Keratinocyte (primary cell): Measurements from ENCODE around the gene ZNF440. TPM values are rescaled to one million over a fixed set of nuclear protein-coding genes. Genes with fewer than 3 reads are reported as not detected.

Source experiments
- DNase-seq: peaks from one replicate; pipeline ENCODE4 v3.0.0-alpha.2; 2011; ENCODE audit warnings: low read depth, missing footprints, low spot score
- FAIRE-seq: peaks from 2 replicates; lab custom pipeline; 2011; peaks lifted over from hg19 to GRCh38; lab: Jason Lieb, UNC
- H2AFZ ChIP-seq: 2 replicates; pipeline ENCODE4 v1.6.0; 2012; ENCODE audit warnings: low read length, control low read depth, inconsistent platforms; ENCODE audit not compliant: control insufficient read depth
- H3K27ac ChIP-seq: 2 replicates; pipeline ENCODE4 v1.5.1; 2011; ENCODE audit warnings: low read length; ENCODE audit not compliant: control insufficient read depth, insufficient read depth
- H3K27me3 ChIP-seq: 3 replicates; pipeline ENCODE4 v1.6.0; 2011; ENCODE audit warnings: low read length; ENCODE audit not compliant: control insufficient read depth, insufficient read depth; ENCODE audit errors: extremely low read depth
- H3K36me3 ChIP-seq, 2 experiments: 2 replicates in 1 of 2; 3 replicates in 1 of 2; pipeline ENCODE4 v1.5.1; 2011; ENCODE audit warnings: low read length in 2 of 2, mild to moderate bottlenecking in 1 of 2; ENCODE audit not compliant: control insufficient read depth in 2 of 2, insufficient read depth in 2 of 2; ENCODE audit errors: extremely low read depth in 1 of 2
- H3K4me1 ChIP-seq: 3 replicates; pipeline ENCODE4 v1.5.1; 2011; ENCODE audit warnings: low read length; ENCODE audit not compliant: control insufficient read depth, insufficient read depth; ENCODE audit errors: extremely low read depth
- H3K4me2 ChIP-seq: 3 replicates; pipeline ENCODE4 v1.6.0; 2011; ENCODE audit warnings: low read depth, low read length; ENCODE audit not compliant: control insufficient read depth, insufficient read depth; ENCODE audit errors: extremely low read depth
- H3K4me3 ChIP-seq, 3 experiments: fragments of 200-600 bp in 1 of 3; sonication (generic) in 1 of 3; 2 replicates in 2 of 3; 3 replicates in 1 of 3; pipeline ENCODE4 v1.5.1; 2011 to 2016; ENCODE audit warnings: low read length in 3 of 3, mild to moderate bottlenecking in 3 of 3, control low read depth in 2 of 3, inconsistent platforms in 1 of 3, low read depth in 1 of 3, mixed read lengths in 1 of 3, mixed run types in 1 of 3, moderate library complexity in 1 of 3; ENCODE audit not compliant: control insufficient read depth in 2 of 3, insufficient read depth in 2 of 3; ENCODE audit errors: extremely low read depth in 1 of 3
- H3K79me2 ChIP-seq: 2 replicates; pipeline ENCODE4 v1.6.0; 2012; ENCODE audit warnings: low read length; ENCODE audit not compliant: control insufficient read depth, insufficient read depth
- H3K9ac ChIP-seq: 3 replicates; pipeline ENCODE4 v1.6.0; 2011; ENCODE audit warnings: low read length; ENCODE audit not compliant: control insufficient read depth, insufficient read depth; ENCODE audit errors: extremely low read depth
- H3K9me1 ChIP-seq: 3 replicates; pipeline ENCODE4 v1.6.0; 2011; ENCODE audit warnings: low read length; ENCODE audit not compliant: control insufficient read depth, insufficient read depth; ENCODE audit errors: extremely low read depth
- H3K9me3 ChIP-seq: 2 replicates; pipeline ENCODE4 v1.5.1; 2012; ENCODE audit warnings: low read depth, low read length; ENCODE audit not compliant: control insufficient read depth
- H4K20me1 ChIP-seq: 3 replicates; pipeline ENCODE4 v1.6.0; 2011; ENCODE audit warnings: low read length; ENCODE audit not compliant: control insufficient read depth, insufficient read depth; ENCODE audit errors: extremely low read depth
- EZH2 ChIP-seq: IDR thresholded peaks from one replicate; pipeline ENCODE4 v1.6.1; 2012; ENCODE audit warnings: inconsistent platforms, mild to moderate bottlenecking, low read length, moderate library complexity
- dilution Hi-C: fragments of 300-500 bp; cut with MboI; formaldehyde crosslinking; loops from one replicate; pipeline ENCODE4 v1.7.0; 2020; ENCODE audit warnings: low sequenced_read_pairs; ENCODE audit not compliant: extremely low pct_ligation_motif_present
- polyA minus RNA-seq, 3 experiments: library from RNA; depleted of rRNA, polyadenylated mRNA; stranded (reverse); fragments of >200 nt; gene quantifications; 1 replicate in 1 of 3; 2 replicates in 1 of 3; 3 replicates in 1 of 3; pipeline ENCODE4 v1.2.3, GENCODE V29; 2011
- polyA plus RNA-seq, 5 experiments: library from polyadenylated mRNA; depleted of rRNA in 3 of 5; stranded (reverse) in 3 of 5; stranded (forward) in 1 of 5; unstranded in 1 of 5; fragments of >200 nt; gene quantifications; 1 replicate in 1 of 5; 2 replicates in 3 of 5; 3 replicates in 1 of 5; pipeline versions ENCODE4 v1.2.1 to v1.2.3, GENCODE V29; 2011 to 2012; ENCODE audit warnings: missing spikeins in 2 of 5, low read depth in 1 of 5, low replicate concordance in 1 of 5
- TF ChIP-seq, protein P1 (sequence below), 3 experiments: IDR thresholded peaks in 1 of 3; conservative IDR thresholded peaks in 1 of 3; optimal IDR thresholded peaks in 1 of 3; 2 replicates in 2 of 3; 3 replicates in 1 of 3; pipeline versions ENCODE3 to v1.5.1; 2011; ENCODE audit warnings: low read length in 3 of 3, mild to moderate bottlenecking in 3 of 3, moderate library complexity in 2 of 3, control low read depth in 1 of 3, inconsistent platforms in 1 of 3; ENCODE audit not compliant: insufficient read depth in 2 of 3; ENCODE audit errors: extremely low read depth in 1 of 3

ZNF440 gene
- 4.7 to 10.7 TPM (median 6.6 TPM) in 3 replicates for polyA plus RNA-seq
- 3.3 TPM for polyA plus RNA-seq (2011; ENCODE audit: low read depth)
- polyA plus RNA-seq (2011; cell fraction: cytosol; rRNA removed), result 1.4 and 2.8 TPM in 2 replicates
- 15.3 and 16.1 TPM in 2 replicates for polyA plus RNA-seq (2011; cell fraction: nucleus; rRNA removed)
- 4.3 and 5.2 TPM in 2 replicates for polyA plus RNA-seq (2012; ENCODE audit: low replicate concordance)
- polyA minus RNA-seq, result 4.0 to 14.8 TPM (median 7.4 TPM) in 3 replicates
- polyA minus RNA-seq (2011; cell fraction: cytosol; rRNA and poly(A)+ RNA removed), result 17.5 TPM
- 11.0 and 22.3 TPM in 2 replicates for polyA minus RNA-seq (2011; cell fraction: nucleus; rRNA and poly(A)+ RNA removed)

DNA sequence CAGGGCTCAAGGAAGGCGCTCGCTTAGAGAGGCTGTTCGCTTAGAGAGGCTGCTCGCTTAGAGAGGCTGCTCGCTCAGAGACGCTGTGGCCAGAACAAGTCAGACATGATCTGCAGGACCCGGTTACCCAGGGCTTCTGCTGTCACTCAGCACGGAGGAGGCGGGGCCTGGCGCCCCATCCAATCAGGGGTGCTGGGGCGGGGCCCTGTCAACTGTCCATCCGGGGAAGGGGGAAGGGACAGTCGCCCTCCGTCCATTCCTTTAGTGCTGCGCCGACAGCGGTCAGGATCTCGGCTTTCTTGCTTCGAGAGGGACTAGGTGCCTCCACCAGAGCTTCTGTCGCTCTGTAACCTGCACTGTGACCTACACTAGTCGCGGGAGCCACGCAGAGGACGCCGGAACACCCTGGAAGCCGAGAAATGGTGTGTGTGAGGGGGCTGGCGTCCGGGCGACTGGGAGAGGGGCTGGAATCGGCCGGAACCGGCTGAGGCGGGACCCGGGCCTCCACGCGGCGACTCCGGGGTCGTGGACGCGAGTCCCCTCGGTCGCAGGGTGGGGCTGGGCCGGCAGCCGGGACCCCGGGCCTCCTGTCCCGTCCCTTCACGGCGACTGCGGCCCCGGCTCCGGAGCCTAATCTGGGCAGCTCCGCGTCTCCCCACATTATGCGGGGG lies at the start of gene ZNF440:
ZNF440 (plus strand) TSS at position 245 of the 671 bp plus-strand sequence; CDS start at position 420, 175 bp downstream.
- peak within 1 kb of the TSS; percentile 96 for H3K9ac ChIP-seq
- no peaks in the 10 kb centered on the region for H4K20me1 ChIP-seq
- H3K4me2 ChIP-seq, result peak within 1 kb of the TSS; percentile 90
- peaks cover 27% of the 10 kb centered on the region for H3K79me2 ChIP-seq
- no peaks in the 10 kb centered on the region for H3K27me3 ChIP-seq
- FAIRE-seq, result no peak
- peak within 1 kb of the TSS; percentile 91 to 98 (median 92) for H3K4me3 ChIP-seq
- no peaks in the 10 kb centered on the region for H3K9me3 ChIP-seq
- H3K27ac ChIP-seq, result peak within 1 kb of the TSS; percentile 93
- peaks cover 5% of the 10 kb centered on the region for H3K4me1 ChIP-seq
- H2AFZ ChIP-seq, result peak within 1 kb of the TSS; percentile 99
- no peaks in the 10 kb centered on the region for H3K9me1 ChIP-seq
- TF ChIP-seq EZH2, result no peak
- TF ChIP-seq, protein P1, sequence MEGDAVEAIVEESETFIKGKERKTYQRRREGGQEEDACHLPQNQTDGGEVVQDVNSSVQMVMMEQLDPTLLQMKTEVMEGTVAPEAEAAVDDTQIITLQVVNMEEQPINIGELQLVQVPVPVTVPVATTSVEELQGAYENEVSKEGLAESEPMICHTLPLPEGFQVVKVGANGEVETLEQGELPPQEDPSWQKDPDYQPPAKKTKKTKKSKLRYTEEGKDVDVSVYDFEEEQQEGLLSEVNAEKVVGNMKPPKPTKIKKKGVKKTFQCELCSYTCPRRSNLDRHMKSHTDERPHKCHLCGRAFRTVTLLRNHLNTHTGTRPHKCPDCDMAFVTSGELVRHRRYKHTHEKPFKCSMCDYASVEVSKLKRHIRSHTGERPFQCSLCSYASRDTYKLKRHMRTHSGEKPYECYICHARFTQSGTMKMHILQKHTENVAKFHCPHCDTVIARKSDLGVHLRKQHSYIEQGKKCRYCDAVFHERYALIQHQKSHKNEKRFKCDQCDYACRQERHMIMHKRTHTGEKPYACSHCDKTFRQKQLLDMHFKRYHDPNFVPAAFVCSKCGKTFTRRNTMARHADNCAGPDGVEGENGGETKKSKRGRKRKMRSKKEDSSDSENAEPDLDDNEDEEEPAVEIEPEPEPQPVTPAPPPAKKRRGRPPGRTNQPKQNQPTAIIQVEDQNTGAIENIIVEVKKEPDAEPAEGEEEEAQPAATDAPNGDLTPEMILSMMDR (optimal IDR thresholded peaks at IDR 0.05 in 1 of 3, IDR thresholded peaks at IDR 0.05 in 1 of 3, conservative IDR thresholded peaks at IDR 0.05 in 1 of 3; ENCODE audit: extremely low read depth in 1 of 3, insufficient read depth in 2 of 3, low read length in 3 of 3), result no peak
- H3K36me3 ChIP-seq, result no peaks in the 10 kb centered on the region
- dilution Hi-C loops, result no loop called here
- peak; percentile 69 for DNase-seq

DNA sequence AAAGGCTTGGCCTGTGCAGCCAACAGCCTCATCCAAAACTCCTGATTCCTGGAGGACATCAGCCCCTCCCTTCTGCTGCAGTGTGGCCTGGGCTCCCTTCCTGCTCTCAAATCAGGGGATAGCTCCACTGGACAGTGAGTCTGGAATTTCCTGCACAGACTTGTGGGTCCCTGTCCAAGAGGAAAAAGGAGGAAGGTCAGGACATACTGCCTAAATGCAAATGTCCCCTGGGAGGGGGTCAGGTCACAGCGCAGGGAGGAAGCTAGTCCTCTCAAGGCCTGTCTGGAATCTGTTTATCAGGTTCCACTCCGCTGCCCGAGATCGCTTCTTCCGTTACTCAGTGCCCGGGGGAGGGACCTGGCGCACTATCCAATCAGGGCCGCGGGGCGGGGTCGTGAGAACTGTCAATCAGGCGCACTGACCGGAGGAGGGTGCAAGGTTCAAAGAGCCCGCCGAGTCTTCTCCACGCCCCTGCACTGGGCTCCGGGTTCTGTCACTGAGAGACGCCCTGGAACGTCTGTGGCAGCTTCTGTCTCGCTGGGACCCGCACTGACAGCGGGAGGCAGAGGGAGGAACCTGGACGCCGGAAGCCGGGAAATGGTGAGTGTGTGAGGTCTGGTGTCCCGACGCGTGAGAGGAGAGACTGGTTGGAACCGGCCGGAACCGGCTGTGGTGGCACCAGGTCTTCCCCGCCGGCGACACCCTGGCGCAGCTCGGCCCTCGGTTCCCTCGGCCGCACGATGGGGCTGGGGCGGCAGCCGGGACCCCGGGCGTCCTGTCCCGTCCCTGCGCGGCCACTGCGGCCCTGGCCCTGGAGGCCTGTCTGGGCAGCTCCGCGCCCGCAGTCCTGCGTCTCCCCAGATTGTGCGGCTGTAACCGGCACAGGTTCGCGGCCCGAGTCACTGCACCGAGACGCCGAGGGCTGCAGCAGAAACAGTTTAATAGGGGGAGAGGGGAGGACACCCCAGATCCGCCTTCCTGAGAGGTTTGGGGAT lies 47.2 kb upstream of the ZNF440 start, which contains the start of gene ZNF441:
ZNF441 (plus strand) TSS at position 404 of the 995 bp plus-strand sequence; CDS start at position 598, 194 bp downstream.
- Histone ChIP-seq H3K27ac (peak within 1 kb of the TSS; percentile 71), H4K20me1 (no peaks in the 10 kb centered on the region), H3K36me3 (no peaks in the 10 kb centered on the region), H3K4me1 (peaks cover 4% of the 10 kb centered on the region), H3K27me3 (no peaks in the 10 kb centered on the region), H2AFZ (peak within 1 kb of the TSS; percentile 91), H3K9me3 (no peaks in the 10 kb centered on the region), H3K9me1 (no peaks in the 10 kb centered on the region), H3K9ac (peak within 1 kb of the TSS; percentile 82), H3K4me2 (peak within 1 kb of the TSS; percentile 73), H3K4me3 (peak within 1 kb of the TSS; percentile 61 to 74 (median 64)), H3K79me2 (no peaks in the 10 kb centered on the region)
- DNase-seq, result peak; percentile 64
- peak; percentile 13 for FAIRE-seq
- TF ChIP-seq, protein P1 (optimal IDR thresholded peaks at IDR 0.05 in 1 of 3, IDR thresholded peaks at IDR 0.05 in 1 of 3, conservative IDR thresholded peaks at IDR 0.05 in 1 of 3; ENCODE audit: extremely low read depth in 1 of 3, insufficient read depth in 2 of 3, low read length in 3 of 3), result no peak
- no peak for TF ChIP-seq EZH2
- dilution Hi-C loops, result no loop called here
